ENCODE measurements around the gene GPBAR1.

GRCh38 chr2:218295029-218295428 lies 34.2 kb downstream of the GPBAR1 start:
- no peak for TF ChIP-seq CTCF (IDR thresholded peaks at IDR 0.05)
- TF ChIP-seq EZH2 (IDR thresholded peaks at IDR 0.05; ENCODE audit: borderline replicate concordance, insufficient read depth, low read depth, low read length, poor library complexity, severe bottlenecking): no peak
